NOMO-1 treated with dmso at 0.1 percent for 144 hours (cell line): ENCODE results near the gene UBAC2.

Experiments used
- DNase-seq: peaks from one replicate; lab custom pipeline; 2025; ENCODE audit not compliant: unreplicated experiment; lab: John Stamatoyannopoulos, UW

Gene UBAC2

GRCh38 chr13:99200432-99201167 lies at the start of gene UBAC2:
Gene UBAC2, plus strand, starts transcription at chr13:99200854. Its CDS starts 55 bp downstream, at chr13:99200909.
- DNase-seq: peak; percentile 87

GRCh38 chr13:99151516-99151915 lies 49.1 kb upstream of the UBAC2 start:
- DNase-seq: no peak

- DNase-seq: no peak
These were observed 47.4 kb upstream of the UBAC2 start for GRCh38 chr13:99153219-99153618.

- peak; percentile 62 for DNase-seq
These were observed 46.6 kb upstream of the UBAC2 start for GRCh38 chr13:99154064-99154463.

GRCh38 chr13:99155821-99156220 lies 44.8 kb upstream of the UBAC2 start:
- no peak for DNase-seq

GRCh38 chr13:99157046-99157445 lies 43.6 kb upstream of the UBAC2 start:
- no peak for DNase-seq

- DNase-seq: no peak
These were observed 41.8 kb upstream of the UBAC2 start for GRCh38 chr13:99158846-99159245.

- DNase-seq: no peak
These were observed 41.2 kb upstream of the UBAC2 start for GRCh38 chr13:99159331-99160061.

- DNase-seq: no peak
These were observed 40.2 kb upstream of the UBAC2 start for GRCh38 chr13:99160415-99160814.

- no peak for DNase-seq
These were observed 39.1 kb upstream of the UBAC2 start for GRCh38 chr13:99161512-99161911.

GRCh38 chr13:99162567-99163361 lies 37.9 kb upstream of the UBAC2 start:
- no peak for DNase-seq

- no peak for DNase-seq
These were observed 36.4 kb upstream of the UBAC2 start for GRCh38 chr13:99164226-99164625.

GRCh38 chr13:99165753-99166587 lies 34.7 kb upstream of the UBAC2 start:
- peak; percentile 14 for DNase-seq

GRCh38 chr13:99172951-99173350 lies 27.7 kb upstream of the UBAC2 start:
- no peak for DNase-seq

GRCh38 chr13:99173606-99174005 lies 27.0 kb upstream of the UBAC2 start:
- no peak for DNase-seq

- no peak for DNase-seq
These were observed 26.0 kb upstream of the UBAC2 start for GRCh38 chr13:99174533-99175100.

- DNase-seq: peak; percentile 34
These were observed 24.1 kb upstream of the UBAC2 start for GRCh38 chr13:99176309-99177276.

- DNase-seq: peak; percentile 40
These were observed 22.0 kb upstream of the UBAC2 start for GRCh38 chr13:99178636-99179035.

- no peak for DNase-seq
These were observed 21.2 kb upstream of the UBAC2 start for GRCh38 chr13:99179460-99179859.
